PFSK-1 (cell line): Measurements from ENCODE around the gene DTL.

ENCODE experiments used
- POLR2AphosphoS5 ChIP-seq: IDR thresholded peaks from 2 replicates; pipeline ENCODE4 v1.6.1; 2012; ENCODE audit warnings: low read depth, mild to moderate bottlenecking, control low read depth, low read length, moderate library complexity
- SIN3A ChIP-seq: IDR thresholded peaks from 2 replicates; pipeline ENCODE4 v1.6.1; 2012; ENCODE audit warnings: mild to moderate bottlenecking, low read length, moderate library complexity, borderline replicate concordance; ENCODE audit not compliant: insufficient read depth
- TAF1 ChIP-seq: IDR thresholded peaks from 2 replicates; pipeline ENCODE4 v1.6.1; 2012; ENCODE audit warnings: low read length, control low read depth, borderline replicate concordance; ENCODE audit not compliant: insufficient read depth
- TF ChIP-seq, protein P1 (sequence below), 2 experiments: IDR thresholded peaks; 2 replicates each; pipeline versions ENCODE4 v1.6.1 to v1.8.0; 2011 to 2012; ENCODE audit warnings: low read depth in 2 of 2, low read length in 2 of 2, control low read depth in 1 of 2, inconsistent platforms in 1 of 2, mild to moderate bottlenecking in 1 of 2, moderate library complexity in 1 of 2; ENCODE audit not compliant: insufficient read depth in 1 of 2

DNA sequence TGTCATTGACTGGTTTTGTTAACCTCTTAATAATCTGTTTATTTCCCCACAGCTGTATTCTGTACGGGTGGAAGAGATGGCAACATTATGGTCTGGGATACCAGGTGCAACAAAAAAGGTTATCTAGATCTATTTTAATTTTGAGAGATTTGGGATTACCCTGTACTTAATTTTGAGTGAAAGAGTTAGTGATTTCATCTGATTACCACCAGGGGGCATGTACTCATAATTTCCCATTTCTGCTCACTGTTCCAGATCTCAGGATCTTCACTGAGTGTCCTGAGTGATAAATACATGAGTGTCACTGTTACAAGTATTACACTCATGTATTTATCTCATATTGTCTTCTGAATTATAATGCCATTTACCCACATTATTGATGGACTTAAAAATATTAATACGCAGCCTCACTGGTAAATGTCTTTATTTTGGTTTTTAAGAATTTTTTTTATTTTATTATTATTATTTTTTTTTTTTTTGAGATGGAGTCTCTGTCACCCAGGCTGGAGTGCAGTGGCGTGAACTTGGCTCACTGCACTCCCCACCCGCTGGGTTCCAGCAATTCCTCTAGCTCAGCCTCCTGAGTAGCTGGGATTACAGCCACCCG lies 27.4 kb downstream of the DTL start:
- TF ChIP-seq TAF1 (no peak), SIN3A (no peak), POLR2AphosphoS5 (no peak)
- TF ChIP-seq, protein P1, sequence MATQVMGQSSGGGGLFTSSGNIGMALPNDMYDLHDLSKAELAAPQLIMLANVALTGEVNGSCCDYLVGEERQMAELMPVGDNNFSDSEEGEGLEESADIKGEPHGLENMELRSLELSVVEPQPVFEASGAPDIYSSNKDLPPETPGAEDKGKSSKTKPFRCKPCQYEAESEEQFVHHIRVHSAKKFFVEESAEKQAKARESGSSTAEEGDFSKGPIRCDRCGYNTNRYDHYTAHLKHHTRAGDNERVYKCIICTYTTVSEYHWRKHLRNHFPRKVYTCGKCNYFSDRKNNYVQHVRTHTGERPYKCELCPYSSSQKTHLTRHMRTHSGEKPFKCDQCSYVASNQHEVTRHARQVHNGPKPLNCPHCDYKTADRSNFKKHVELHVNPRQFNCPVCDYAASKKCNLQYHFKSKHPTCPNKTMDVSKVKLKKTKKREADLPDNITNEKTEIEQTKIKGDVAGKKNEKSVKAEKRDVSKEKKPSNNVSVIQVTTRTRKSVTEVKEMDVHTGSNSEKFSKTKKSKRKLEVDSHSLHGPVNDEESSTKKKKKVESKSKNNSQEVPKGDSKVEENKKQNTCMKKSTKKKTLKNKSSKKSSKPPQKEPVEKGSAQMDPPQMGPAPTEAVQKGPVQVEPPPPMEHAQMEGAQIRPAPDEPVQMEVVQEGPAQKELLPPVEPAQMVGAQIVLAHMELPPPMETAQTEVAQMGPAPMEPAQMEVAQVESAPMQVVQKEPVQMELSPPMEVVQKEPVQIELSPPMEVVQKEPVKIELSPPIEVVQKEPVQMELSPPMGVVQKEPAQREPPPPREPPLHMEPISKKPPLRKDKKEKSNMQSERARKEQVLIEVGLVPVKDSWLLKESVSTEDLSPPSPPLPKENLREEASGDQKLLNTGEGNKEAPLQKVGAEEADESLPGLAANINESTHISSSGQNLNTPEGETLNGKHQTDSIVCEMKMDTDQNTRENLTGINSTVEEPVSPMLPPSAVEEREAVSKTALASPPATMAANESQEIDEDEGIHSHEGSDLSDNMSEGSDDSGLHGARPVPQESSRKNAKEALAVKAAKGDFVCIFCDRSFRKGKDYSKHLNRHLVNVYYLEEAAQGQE (IDR thresholded peaks at IDR 0.05; ENCODE audit: insufficient read depth in 1 of 2, low read depth in 2 of 2, low read length in 2 of 2): no peak
